Stimulated activated CD4-positive, alpha-beta T cell treated with anti-CD3 and anti-CD28 coated beads, Interleukin-4, amount 100 ng/mL, for 4 hours (primary cell): Measurements from ENCODE around the gene TMEM178B.

Experiments
- DNase-seq, 2 experiments: peaks; one replicate each; pipeline ENCODE4 v3.0.0-alpha.2; 2020

The TMEM178B gene

GRCh38 chr7:141441837-141442627 is 368.2 kb downstream of the TMEM178B start:
- no peak for DNase-seq

- no peak for DNase-seq
Observed at GRCh38 chr7:141442781-141443180, 368.9 kb downstream of the TMEM178B start.

GRCh38 chr7:141444961-141445360 is 371.1 kb downstream of the TMEM178B start:
- no peak for DNase-seq

- DNase-seq = no peak
Observed at GRCh38 chr7:141451232-141451631, 377.4 kb downstream of the TMEM178B start.

- no peak for DNase-seq
Observed at GRCh38 chr7:141452911-141453310, 379.0 kb downstream of the TMEM178B start.

- no peak for DNase-seq
Observed at GRCh38 chr7:141454338-141454737, 380.5 kb downstream of the TMEM178B start.

- no peak for DNase-seq
Observed at GRCh38 chr7:141455723-141456122, 381.9 kb downstream of the TMEM178B start.

- no peak for DNase-seq
Observed at GRCh38 chr7:141456298-141456697, 382.4 kb downstream of the TMEM178B start.

GRCh38 chr7:141456711-141457110 is 382.8 kb downstream of the TMEM178B start:
- DNase-seq = no peak

GRCh38 chr7:141460781-141461715 is 387.2 kb downstream of the TMEM178B start:
- DNase-seq = no peak

- no peak for DNase-seq
Observed at GRCh38 chr7:141461924-141462323, 388.1 kb downstream of the TMEM178B start.

GRCh38 chr7:141462958-141463357 is 389.1 kb downstream of the TMEM178B start:
- no peak for DNase-seq

- no peak for DNase-seq
Observed at GRCh38 chr7:141463986-141464385, 390.1 kb downstream of the TMEM178B start.

- DNase-seq = no peak
Observed at GRCh38 chr7:141464551-141464950, 390.7 kb downstream of the TMEM178B start.

- no peak for DNase-seq
Observed at GRCh38 chr7:141466151-141466904, 392.5 kb downstream of the TMEM178B start.

- no peak for DNase-seq
Observed at GRCh38 chr7:141468341-141468740, 394.5 kb downstream of the TMEM178B start.

GRCh38 chr7:141475679-141476078 is 401.8 kb downstream of the TMEM178B start:
- no peak for DNase-seq

GRCh38 chr7:141477865-141478264 is 404.0 kb downstream of the TMEM178B start:
- DNase-seq = no peak

- DNase-seq = no peak
Observed at GRCh38 chr7:141478845-141479244, 405.0 kb downstream of the TMEM178B start.

GRCh38 chr7:141480953-141481352 is 407.1 kb downstream of the TMEM178B start:
- no peak for DNase-seq

- no peak for DNase-seq
Observed at GRCh38 chr7:141481971-141482370, 408.1 kb downstream of the TMEM178B start.

GRCh38 chr7:141483044-141483443 is 409.2 kb downstream of the TMEM178B start:
- no peak for DNase-seq

GRCh38 chr7:141484907-141485306 is 411.0 kb downstream of the TMEM178B start:
- DNase-seq = no peak
